Measurements from ENCODE around the gene SLC38A6. TPM values are rescaled to one million over a fixed set of nuclear protein-coding genes. Genes with fewer than 3 reads are reported as not detected.

SLC38A6 gene
- total and polyA plus RNA-seq, 9 of the 15 experiments (the other 6 are each of a cell fraction or from before 2014, with no cell fraction given): 9.8 to 40.3 (median 17.6) TPM

DNA sequence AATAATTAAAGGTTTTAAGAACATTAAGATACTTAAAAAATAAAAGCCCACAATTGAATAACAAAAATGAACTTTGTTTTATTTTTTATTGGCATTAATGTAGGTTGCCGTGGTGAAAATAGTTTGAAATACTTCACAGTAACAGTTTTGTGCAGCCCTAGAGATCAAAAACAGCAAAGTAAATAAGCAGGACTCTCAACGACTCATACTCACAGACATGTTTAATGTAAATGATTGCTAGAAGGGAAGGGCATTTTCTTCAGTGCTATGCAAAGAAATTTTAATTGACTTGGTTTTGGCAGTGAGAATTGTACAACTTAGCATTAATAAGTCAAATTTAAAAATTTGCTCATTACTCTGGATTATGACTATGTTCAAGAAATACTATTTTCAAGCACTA is 16.1 kb upstream of the SLC38A6 start (continued):
- no peak for TF ChIP-seq NCOA1 (IDR thresholded peaks at IDR 0.05; ENCODE audit: low read depth)

DNA sequence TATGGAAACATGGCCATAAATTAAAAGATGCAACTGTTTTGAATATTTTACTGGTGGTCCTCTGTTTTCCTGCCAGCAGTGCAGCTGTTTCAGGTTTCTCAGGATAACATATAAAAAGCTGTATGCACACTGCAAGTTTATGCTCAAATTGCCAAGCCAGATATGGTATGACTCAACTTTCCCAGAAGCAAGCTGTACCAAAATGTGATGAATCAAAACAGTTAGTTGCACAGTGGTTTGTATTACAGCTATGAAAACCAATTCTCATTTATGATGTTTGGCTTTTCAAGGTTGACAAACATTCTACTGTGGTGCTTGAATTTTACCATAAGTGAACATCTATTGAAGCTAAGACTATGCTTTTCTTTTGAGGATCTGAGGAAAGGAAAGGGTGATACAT is 15.6 kb upstream of the SLC38A6 start:
- no peaks in the 10 kb centered on the region for H3K27me3 ChIP-seq (ENCODE audit: control insufficient read depth in 2 of 2, insufficient read depth in 2 of 2, low read length in 2 of 2)
- POLR2A ChIA-PET: no interaction called here
- no peak overlapping the region for H2AFZ ChIP-seq (ENCODE audit: low read depth, low read length)
- no peak overlapping the region for H3K4me3 ChIP-seq
- no peak overlapping the region for H3K9ac ChIP-seq (ENCODE audit: insufficient read depth in 1 of 2, low read depth in 2 of 2, low read length in 2 of 2)
- H3K79me2 ChIP-seq (ENCODE audit: control insufficient read depth, insufficient read depth, low read length): no peaks in the 10 kb centered on the region
- no TSS peak for BruUV-seq (replicated peaks)
- in situ Hi-C loops (cut with MboI) (no loop called here), intact Hi-C loops (cut with micrococcal nuclease) (no loop called here)
- TF ChIP-seq STAT5A (IDR thresholded peaks at IDR 0.05; ENCODE audit: borderline replicate concordance, low read length): peak; percentile 11; the same call in 1 of the 2 replicates
- TF ChIP-seq ARID1B (IDR thresholded peaks at IDR 0.05): peak; percentile 27; the same call in 1 of the 2 replicates
- TF ChIP-seq, protein P1, sequence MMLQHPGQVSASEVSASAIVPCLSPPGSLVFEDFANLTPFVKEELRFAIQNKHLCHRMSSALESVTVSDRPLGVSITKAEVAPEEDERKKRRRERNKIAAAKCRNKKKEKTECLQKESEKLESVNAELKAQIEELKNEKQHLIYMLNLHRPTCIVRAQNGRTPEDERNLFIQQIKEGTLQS (IDR thresholded peaks at IDR 0.05): 0 out of 2 replicates have a peak, but pooled peaks have one; percentile 22
- TF ChIP-seq, protein P1 (CRISPR knock-in tag; conservative IDR thresholded peaks at IDR 0.05): no peak
- no peak for TF ChIP-seq PTTG1 (tag; IDR thresholded peaks at IDR 0.05; ENCODE audit: low read depth)
- peak; percentile 52; the same call in 1 of the 2 replicates for TF ChIP-seq JUND (IDR thresholded peaks at IDR 0.05; ENCODE audit: borderline replicate concordance, low read depth, low read length)
- TF ChIP-seq JUND (tag; IDR thresholded peaks at IDR 0.05; ENCODE audit: borderline replicate concordance, low read depth, low read length): no peak
- no peak for TF ChIP-seq SRSF9 (IDR thresholded peaks at IDR 0.05; ENCODE audit: borderline replicate concordance, low read depth, low read length)
- peak; percentile 35; the same call in 1 of the 2 replicates for TF ChIP-seq CBFA2T3 (IDR thresholded peaks at IDR 0.05)
- peak; percentile 49; the same call in 1 of the 2 replicates for TF ChIP-seq FOSL1 (tag; conservative IDR thresholded peaks at IDR 0.05)
- CTCF ChIA-PET (ENCODE audit: low intra/inter-chr PET ratio): no interaction called here
- no peak for DNase-seq (ENCODE audit: extremely low read depth in 1 of 4, low spot score in 3 of 4)
- H4K20me1 ChIP-seq (replicated peaks; ENCODE audit: control insufficient read depth, insufficient read depth, low read length): no peaks in the 10 kb centered on the region
- no peaks in the 10 kb centered on the region for H3K9me1 ChIP-seq (ENCODE audit: control insufficient read depth, insufficient read depth, low read length)
- no peak overlapping the region for H3K4me2 ChIP-seq (ENCODE audit: insufficient read depth, low read length)
- ATAC-seq: no peak
- H3K27ac ChIP-seq (ENCODE audit: extremely low read depth, low read depth, low read length): no peak overlapping the region
- no peaks in the 10 kb centered on the region for H3K9me3 ChIP-seq (replicated peaks; ENCODE audit: control insufficient read depth, insufficient read depth, low read depth, low read length)
- H3K4me1 ChIP-seq (replicated peaks in 1 of 2; ENCODE audit: control insufficient read depth in 2 of 2, insufficient read depth in 2 of 2, low read length in 2 of 2): peaks cover 4 to 5% of the 10 kb centered on the region in 2 experiments; a peak in 3 of 5 replicates
- no peak for FAIRE-seq
- no peaks in the 10 kb centered on the region for H3K36me3 ChIP-seq (ENCODE audit: control insufficient read depth, insufficient read depth, low read length)

All from K562 (cell line).